Fibroblast of villous mesenchyme (primary cell): ENCODE data around the gene ZFYVE9. TPM values are rescaled to one million over a fixed set of nuclear protein-coding genes. Genes with fewer than 3 reads are reported as not detected.

Experiments used
- DNase-seq: peaks from one replicate; pipeline ENCODE4 v3.0.0-alpha.2; 2010; ENCODE audit warnings: low read depth
- H3K4me3 ChIP-seq: 2 replicates; pipeline ENCODE4 v1.5.1; 2011; ENCODE audit warnings: low read depth, mild to moderate bottlenecking, low read length
- CTCF ChIP-seq: IDR thresholded peaks from 2 replicates; pipeline ENCODE4 v1.5.1; 2012; ENCODE audit warnings: low read depth, mild to moderate bottlenecking, low read length; ENCODE audit not compliant: insufficient read depth
- total RNA-seq: library from RNA; depleted of rRNA; stranded (reverse); fragments of >200 nt; gene quantifications from 2 replicates; pipeline ENCODE4 v1.2.3, GENCODE V29; 2012

ZFYVE9 gene
- total RNA-seq, 1 donor, result 41.9 TPM

- no peak overlapping the region for H3K4me3 ChIP-seq
- TF ChIP-seq CTCF, result peak; percentile 53
- DNase-seq, result peak; percentile 68
These were observed 206.9 kb downstream of the ZFYVE9 start for GRCh38 chr1:52348704-52349300.

- no peak for TF ChIP-seq CTCF
- H3K4me3 ChIP-seq, result no peak overlapping the region
- DNase-seq, result no peak
These were observed 210.8 kb downstream of the ZFYVE9 start for GRCh38 chr1:52352690-52353089.

- TF ChIP-seq CTCF, result no peak
- no peak for DNase-seq
- no peak overlapping the region for H3K4me3 ChIP-seq
These were observed 213.5 kb downstream of the ZFYVE9 start for GRCh38 chr1:52355436-52355835.

- TF ChIP-seq CTCF, result no peak
- H3K4me3 ChIP-seq, result no peak overlapping the region
- no peak for DNase-seq
These were observed 214.1 kb downstream of the ZFYVE9 start for GRCh38 chr1:52355847-52356505.

GRCh38 chr1:52356818-52357355 is 215.0 kb downstream of the ZFYVE9 start:
- DNase-seq, result no peak
- no peak overlapping the region for H3K4me3 ChIP-seq
- no peak for TF ChIP-seq CTCF

GRCh38 chr1:52357397-52357796 is 215.5 kb downstream of the ZFYVE9 start:
- TF ChIP-seq CTCF, result no peak
- no peak overlapping the region for H3K4me3 ChIP-seq
- DNase-seq, result no peak
